NCI-H1417 (cell line): ENCODE results near the gene ADI1.

Experiments
- DNase-seq, 3 experiments: peaks; one replicate each; lab custom pipeline; 2025; lab: John Stamatoyannopoulos, UW

ADI1 gene

GRCh38 chr2:3448441-3448911, 70.9 kb downstream of the ADI1 start:
- peak in 1 of 3 experiments; percentile 89 for DNase-seq

GRCh38 chr2:3447789-3448317, 71.5 kb downstream of the ADI1 start:
- DNase-seq: peak; percentile 36 to 96 (median 72)
